Ovary (tissue), 3 donors: Measurements from ENCODE around the gene MIER2.

Experiments used
- EP300 ChIP-seq: sonication (generic); formaldehyde crosslinking; IDR thresholded peaks from one replicate; pipeline ENCODE4 v1.6.1; 2017; ENCODE audit warnings: antibody characterized with exemption
- TF ChIP-seq, protein P1 (sequence below), 3 donors: fragments of 450-650 bp in 2 of 3; fragments of 200-600 bp in 1 of 3; IDR thresholded peaks; one replicate each; pipeline versions ENCODE4 v1.5.1 to v1.8.0; 2016 to 2022; ENCODE audit warnings: antibody characterized with exemption in 3 of 3, mild to moderate bottlenecking in 1 of 3
- donor health status: DM: no; HTN: no; CAD: no.

- TF ChIP-seq, protein P1, sequence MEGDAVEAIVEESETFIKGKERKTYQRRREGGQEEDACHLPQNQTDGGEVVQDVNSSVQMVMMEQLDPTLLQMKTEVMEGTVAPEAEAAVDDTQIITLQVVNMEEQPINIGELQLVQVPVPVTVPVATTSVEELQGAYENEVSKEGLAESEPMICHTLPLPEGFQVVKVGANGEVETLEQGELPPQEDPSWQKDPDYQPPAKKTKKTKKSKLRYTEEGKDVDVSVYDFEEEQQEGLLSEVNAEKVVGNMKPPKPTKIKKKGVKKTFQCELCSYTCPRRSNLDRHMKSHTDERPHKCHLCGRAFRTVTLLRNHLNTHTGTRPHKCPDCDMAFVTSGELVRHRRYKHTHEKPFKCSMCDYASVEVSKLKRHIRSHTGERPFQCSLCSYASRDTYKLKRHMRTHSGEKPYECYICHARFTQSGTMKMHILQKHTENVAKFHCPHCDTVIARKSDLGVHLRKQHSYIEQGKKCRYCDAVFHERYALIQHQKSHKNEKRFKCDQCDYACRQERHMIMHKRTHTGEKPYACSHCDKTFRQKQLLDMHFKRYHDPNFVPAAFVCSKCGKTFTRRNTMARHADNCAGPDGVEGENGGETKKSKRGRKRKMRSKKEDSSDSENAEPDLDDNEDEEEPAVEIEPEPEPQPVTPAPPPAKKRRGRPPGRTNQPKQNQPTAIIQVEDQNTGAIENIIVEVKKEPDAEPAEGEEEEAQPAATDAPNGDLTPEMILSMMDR (IDR thresholded peaks at IDR 0.05): no peak
- no peak for TF ChIP-seq EP300
Observed at GRCh38 chr19:271856-272255, 72.7 kb downstream of the MIER2 start.
